NCI-H1105 treated with DMSO at 0.1 percent for 48 hours (cell line): ENCODE results near the gene YBX2.
"Not testable (repeated sequence)": the region's sequence is repeated elsewhere in the genome, so short reads cannot be mapped to it uniquely, and the experiment has no call there.

ENCODE experiments used
- DNase-seq: peaks from one replicate; lab custom pipeline; 2025; lab: John Stamatoyannopoulos, UW

The YBX2 gene

GRCh38 chr17:7294614-7295153 lies at the start of gene YBX2:
YBX2 (minus strand) TSS chr17:7294639; CDS start chr17:7294500, 139 bp downstream.
- DNase-seq = peak; percentile 90

GRCh38 chr17:7343250-7343649 lies 48.8 kb upstream of the YBX2 start:
- DNase-seq = no peak

GRCh38 chr17:7341842-7342241 lies 47.4 kb upstream of the YBX2 start:
- no peak for DNase-seq

DNA sequence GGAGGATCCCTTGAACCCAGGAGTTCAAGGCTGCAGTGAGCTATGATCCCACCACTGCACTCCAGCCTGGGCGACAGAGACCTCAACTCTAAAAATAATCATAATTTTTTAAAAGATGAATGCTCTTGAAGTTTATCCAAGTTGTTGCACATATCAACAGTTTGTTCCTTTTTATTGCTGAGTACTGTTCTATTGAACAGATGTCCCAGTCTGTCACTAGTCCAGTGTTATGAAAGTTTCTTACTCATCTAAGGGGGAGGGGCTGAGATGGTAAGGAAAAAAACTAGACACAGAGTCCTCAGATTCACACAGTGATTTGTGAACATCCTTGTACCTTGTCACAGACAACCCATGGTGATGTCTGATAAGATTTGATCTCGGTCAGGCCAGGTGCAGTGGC lies 45.7 kb upstream of the YBX2 start:
- DNase-seq = no peak

DNA sequence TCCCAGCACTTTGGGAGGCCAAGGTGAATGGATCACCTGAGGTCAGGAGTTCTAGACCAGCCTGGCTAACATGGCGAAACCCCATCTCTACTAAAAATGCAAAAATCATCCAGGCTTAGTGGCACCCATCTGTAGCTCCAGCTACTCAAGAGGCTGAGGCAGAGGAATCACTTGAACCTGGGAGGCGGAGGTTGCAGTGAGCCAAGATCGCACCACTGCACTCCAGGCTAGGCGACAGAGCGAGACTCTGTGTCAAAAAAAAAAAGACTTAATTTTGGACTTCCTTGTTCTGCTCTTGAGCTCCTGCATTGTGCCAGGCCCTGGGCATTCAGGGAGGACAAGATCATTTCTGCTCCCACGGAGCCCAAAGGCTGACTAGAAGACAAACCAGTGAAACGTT lies 43.2 kb upstream of the YBX2 start:
- DNase-seq = not testable (repeated sequence)

DNA sequence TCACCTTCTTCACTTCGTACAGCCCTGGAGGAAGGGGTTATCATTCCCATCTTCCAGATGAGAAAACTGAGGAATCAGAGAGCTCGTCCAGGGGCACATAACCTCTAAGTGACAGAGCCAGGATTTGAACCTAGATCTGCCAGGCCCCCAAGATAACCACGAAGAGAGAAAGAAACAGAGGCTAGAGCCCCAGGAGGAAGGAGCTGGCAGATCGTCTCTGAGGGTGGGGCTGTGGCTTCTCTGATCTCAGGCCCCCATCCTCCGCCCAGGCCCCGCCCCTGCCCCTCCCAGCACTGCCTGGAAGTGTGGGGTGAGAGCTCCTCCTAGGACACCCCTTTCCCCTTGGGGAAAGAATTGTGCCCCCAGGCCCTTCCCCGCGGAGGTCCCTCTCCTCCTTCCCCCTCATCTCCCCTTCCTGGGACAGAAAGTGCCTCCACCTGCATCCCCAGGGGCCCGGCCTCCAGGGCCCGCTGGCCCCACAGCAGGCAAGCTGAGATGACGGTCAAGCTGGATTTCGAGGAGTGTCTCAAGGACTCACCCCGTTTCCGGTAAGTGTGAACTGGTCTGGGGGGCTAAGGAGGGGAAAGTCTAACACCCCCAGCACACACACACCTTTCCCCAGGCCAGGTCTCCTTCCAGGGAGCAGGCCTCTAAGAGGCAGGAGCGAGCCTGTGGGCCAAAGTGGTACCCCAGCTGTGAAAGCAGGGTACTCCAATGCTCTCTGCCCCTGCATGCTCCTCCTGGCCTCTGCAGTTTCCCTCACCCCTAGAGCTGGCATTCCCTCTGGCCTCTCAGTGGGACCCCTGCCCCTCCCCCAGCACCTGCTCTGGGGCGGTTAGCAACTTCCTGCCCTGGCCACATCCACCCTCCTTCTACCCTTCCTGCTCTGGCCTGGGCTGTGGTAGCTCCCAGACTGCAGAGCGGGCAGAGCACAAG lies 42.1 kb upstream of the YBX2 start, which contains the start of gene ACAP1:
Gene ACAP1 (plus strand): TSS at position 290 of the 936 bp plus-strand sequence. CDS start 206 bp downstream, at position 496.
- no peak for DNase-seq

GRCh38 chr17:7335765-7336164 lies 41.3 kb upstream of the YBX2 start:
- DNase-seq = not testable (repeated sequence)

DNA sequence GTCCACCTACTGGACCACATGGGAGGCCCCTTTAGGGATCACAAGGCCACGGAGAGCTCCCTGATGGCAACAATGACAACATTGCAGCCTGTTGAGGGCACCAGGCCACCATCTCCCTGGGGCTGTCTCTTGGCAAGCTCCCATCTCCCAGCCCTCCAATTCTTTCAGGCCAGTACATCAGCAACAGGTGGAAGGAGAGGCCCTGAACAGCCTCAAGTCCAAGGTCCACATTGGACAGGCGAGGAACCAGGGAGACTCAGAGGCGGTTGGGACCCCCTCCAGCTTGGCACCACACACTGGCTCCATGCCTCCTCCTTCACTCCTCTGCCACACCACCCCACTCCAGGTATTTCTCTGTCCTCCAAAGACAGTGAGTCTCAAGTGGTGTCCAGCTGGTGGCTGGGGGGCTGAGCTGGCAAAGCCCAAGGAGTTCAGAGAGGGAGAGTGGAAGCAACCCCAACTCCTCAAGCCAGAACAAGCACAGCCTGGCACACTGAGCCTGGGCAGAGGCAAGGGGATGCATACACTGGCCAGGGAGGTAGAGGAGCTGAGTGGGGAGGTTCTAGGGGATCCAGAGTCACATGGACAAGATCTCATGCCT lies 40.6 kb upstream of the YBX2 start:
- no peak for DNase-seq

GRCh38 chr17:7332600-7333069 lies 38.2 kb upstream of the YBX2 start:
- DNase-seq = not testable (repeated sequence)

DNA sequence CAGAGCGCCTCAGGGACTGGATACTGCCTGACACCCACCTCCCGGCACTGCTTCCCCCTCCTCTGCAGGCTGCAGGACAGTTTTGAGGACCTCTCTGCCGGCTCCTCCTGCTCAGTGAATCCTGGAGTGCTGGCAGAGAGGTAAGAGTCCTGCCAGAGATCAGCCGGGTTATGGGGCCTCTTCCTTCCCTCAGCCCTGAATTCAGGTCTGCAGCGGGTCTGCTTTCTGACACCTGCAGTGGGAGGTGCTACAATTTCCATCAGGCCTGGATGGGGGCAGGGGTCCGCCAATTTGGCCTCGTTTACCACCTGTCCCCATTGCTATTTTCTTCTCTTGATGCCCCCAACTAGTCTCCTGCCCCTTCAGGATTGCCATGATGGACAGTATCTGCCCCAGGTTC lies 37.7 kb upstream of the YBX2 start:
- no peak for DNase-seq

DNA sequence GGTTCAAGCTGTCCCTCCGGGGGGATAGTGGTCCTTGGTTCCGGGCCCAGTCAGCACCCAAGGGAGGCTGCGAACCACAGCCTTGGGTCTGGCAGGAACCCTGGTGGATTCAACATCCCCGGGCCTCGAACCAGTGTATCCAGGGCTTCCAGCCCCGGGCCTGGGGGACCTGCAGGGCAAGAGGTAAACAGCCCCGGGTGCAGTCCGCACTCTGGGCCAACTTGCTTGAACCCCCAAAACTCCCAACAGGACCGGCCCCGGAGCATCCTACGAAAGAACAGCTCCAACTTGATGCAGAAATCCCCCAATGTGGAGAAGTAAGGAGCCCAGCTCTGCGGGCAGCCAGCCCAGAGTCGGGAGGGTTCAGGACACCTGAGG lies 36.2 kb upstream of the YBX2 start:
- DNase-seq = no peak

DNA sequence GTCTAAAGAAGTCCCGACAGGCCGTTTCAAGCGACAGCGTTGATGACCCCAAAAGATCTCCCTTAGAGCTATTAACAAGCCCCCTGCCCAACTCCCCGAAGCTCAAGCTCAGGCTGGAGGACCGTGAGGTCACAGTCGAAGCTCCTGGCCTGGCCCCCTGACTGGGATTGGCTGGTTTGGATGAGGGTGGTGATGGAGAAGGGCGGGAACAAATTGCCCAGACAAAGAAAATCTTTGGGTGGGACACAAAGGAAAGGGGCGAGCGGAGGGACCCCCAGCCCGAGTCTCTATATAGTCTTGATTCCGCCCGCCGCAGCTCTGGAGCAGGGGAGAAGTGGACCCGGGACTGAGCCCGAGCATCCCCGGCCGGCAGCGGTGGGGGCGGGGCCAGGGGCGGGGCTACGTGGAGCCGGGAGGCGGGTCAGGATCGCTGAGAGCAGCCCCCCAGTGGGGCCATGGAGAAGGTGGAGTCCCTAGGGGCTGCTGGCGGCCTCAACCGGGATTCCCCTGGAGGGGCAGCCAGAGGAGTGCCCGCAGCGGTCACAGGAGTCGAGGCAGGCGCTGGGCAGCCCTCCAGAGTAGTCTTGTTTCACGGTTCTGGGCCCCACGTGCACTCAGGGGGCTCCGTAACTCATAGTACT lies 35.7 kb upstream of the YBX2 start:
- DNase-seq = peak; percentile 86

DNA sequence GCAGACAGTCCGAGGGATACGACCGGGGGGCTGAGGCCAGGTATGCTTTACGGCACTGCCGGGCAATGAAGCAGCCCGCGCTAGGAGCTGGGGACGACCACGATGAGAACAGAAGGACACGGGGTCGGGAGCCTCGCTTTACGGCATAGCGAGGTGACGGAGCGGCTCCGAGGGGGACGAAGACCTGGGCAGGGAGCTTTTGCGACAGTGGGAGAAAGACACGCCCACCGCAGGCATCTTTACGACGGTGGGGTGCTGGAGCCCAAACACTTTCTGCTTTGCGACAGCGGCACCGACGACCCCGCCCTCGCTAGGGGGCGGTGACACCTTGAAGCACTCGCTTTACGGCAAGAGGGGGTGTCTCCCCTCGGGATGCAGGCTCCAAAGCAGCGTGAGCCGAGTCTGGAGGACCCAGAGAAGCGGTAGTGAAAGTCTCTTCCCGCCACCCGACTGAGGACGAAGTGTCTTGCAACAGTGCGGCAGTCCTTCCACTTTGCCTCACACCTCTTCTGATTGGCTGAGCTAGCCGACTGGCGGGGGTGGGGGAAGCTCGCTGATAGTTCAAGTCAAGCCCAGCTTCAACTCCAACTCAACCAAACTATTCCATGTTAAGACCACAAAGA lies 35.0 kb upstream of the YBX2 start:
- peak; percentile 99 for DNase-seq

GRCh38 chr17:7328840-7329373 lies 34.5 kb upstream of the YBX2 start, which contains the start of gene NEURL4:
NEURL4 (minus strand) TSS chr17:7329335; CDS start chr17:7329312, 23 bp downstream.
- DNase-seq = no peak

- no peak for DNase-seq
Measured at GRCh38 chr17:7328009-7328408, 33.6 kb upstream of the YBX2 start.

DNA sequence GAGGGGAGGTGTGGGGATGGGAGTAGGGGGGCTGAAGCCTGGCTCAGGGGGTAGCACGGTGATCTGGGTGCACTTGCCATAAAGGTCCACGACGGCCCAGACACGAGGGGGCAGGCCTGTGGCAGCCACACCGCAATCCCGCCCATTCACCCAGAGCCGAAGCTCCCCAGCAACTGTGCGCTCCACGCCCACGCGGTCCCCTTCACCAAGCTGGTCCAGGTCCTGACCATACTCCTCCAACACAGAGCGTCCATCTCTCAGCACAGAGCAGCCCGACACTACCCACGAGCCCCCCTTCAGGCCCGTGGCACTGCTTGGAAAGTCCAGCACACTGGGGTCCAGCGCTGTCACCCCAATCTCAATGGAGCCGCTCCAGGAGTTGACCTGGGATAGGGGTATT lies 33.1 kb upstream of the YBX2 start:
- no peak for DNase-seq

DNA sequence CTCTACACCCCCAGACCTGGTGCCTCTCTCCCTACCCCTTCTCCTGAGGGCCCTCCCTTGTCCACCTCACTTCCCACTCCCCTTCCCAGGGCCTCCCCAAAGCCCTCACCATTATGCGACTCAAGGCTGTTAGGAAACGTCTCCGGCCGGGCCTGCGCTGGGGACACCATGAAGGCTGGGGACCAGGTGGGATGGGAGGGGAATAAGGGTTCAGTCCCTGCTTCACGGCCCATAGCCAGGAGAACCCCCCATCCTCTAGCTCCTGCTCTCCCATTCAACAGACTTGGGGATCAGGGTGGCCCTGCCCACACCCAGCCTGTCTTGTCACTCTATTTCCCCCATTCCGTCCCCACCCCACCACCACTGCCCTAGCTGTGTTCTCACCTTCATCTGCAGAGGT lies 32.6 kb upstream of the YBX2 start:
- DNase-seq = no peak

GRCh38 chr17:7326186-7326585 lies 31.7 kb upstream of the YBX2 start:
- no peak for DNase-seq

DNA sequence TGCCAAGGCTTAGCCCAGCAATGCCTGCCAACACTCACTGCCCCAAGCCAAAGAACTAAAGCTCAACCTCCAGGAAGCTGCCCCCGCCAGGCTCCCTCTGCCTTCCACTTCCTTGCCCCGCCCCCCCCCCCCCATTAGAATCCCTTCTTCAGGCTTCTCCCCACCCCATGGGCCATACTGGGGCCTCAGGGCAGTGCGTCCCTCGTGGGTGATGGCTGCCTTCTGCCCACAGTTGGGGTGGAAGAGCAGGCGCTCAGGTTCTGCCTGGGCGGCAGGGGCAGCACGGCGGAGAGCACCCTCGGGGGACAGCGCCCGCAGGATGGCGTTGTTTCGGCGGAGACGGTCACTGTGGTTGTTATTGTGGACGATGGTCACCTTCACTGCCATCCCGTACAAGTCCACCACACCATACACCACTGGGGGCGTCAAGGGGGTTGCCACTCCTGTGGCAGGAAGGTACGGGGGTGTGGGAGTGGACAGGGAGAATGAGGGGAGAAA lies 30.6 kb upstream of the YBX2 start:
- DNase-seq = no peak

DNA sequence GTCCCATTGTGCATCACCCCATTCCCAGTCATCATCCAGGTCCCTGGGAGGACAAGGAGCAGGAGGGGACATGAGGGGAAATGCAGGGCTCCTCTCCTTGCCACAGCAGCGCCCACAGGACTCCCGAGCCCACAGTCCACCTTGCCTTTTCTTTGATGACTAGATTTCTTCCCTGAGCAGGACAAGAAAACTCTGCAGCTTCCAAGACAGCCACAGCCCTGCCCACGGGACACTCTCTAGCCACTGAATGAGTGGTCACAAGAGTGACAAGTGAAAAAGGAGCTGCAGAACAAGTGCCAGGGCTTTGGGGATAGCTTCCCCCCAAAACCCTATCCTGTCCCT lies 30.0 kb upstream of the YBX2 start:
- no peak for DNase-seq

DNA sequence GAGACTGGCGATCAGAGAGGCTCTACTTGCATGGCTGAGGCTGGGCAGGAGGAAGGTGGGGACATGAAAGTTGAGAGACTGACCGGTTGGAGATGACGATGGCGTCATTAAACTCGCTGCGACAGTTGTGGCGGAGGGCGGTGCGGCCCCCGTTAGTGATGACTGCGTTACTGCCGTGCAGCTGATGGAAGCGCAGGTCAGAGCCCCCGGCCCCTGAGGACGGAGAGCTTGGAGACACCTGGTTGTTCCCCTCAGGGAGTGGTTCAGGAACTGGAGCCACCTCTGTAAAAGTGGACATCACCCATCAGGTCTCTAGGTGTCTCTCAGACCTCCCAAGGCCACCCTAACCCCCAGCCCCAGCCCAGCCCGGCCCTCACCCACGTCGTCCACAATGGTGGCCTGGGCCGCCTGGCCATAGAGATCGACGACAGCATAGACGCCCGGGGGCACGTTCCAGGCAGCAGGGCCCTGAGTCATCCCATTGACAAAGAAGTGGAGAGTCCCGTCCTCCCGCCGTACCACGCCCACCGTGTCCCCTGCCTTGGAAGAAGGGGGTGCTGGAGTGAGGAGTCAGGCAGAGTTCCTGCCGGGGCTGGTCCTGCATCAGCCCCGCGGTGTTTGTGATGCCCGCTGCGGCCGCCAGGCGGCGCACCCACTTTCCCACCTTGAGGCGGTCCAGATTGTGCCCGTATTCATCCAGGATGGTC lies 29.4 kb upstream of the YBX2 start:
- no peak for DNase-seq
